IMR-90 (cell line): ENCODE data around the gene DMXL1. TPM values are rescaled to one million over a fixed set of nuclear protein-coding genes. Genes with fewer than 3 reads are reported as not detected.
A peak's percentile ranks its signal among the peaks of the same experiment; 100 is the strongest.

Source experiments
- ATAC-seq: fragments of 200-7000 bp; cut with Tn5 transposase; 2 replicates; pipeline ENCODE4 v1.9.1; 2020; ENCODE audit warnings: low read depth, mild to moderate bottlenecking, moderate library complexity
- BruUV-seq: library from RNA; stranded (reverse); fragments of 400-500 nt; replicated peaks from 2 replicates; lab custom pipeline; 2021; lab: Mats Ljungman, UMichigan
- CTCF ChIA-PET: fragments of 300-600 bp; formaldehyde crosslinking; extraction: SDS; loops from one replicate; lab custom pipeline; 2021; ENCODE audit warnings: antibody characterized with exemption; lab: Yijun Ruan, JAX
- POLR2A ChIA-PET: fragments of 300-600 bp; sonication (Branson Sonifier 250); formaldehyde crosslinking; loops from one replicate; lab custom pipeline; 2022; ENCODE audit warnings: antibody characterized with exemption; ENCODE audit not compliant: unreplicated experiment; lab: Charles Lee
- DNase-seq: peaks from one replicate; pipeline ENCODE4 v3.0.0; 2013
- H2AFZ ChIP-seq: replicated peaks from 2 replicates; pipeline ENCODE3; 2013; ENCODE audit warnings: low read length, mild to moderate bottlenecking; ENCODE audit not compliant: poor library complexity
- H2AK5ac ChIP-seq: 2 replicates; pipeline ENCODE4 v1.6.1; 2013; ENCODE audit warnings: low read depth, low read length, inconsistent platforms
- H2AK9ac ChIP-seq: replicated peaks from 2 replicates; pipeline ENCODE3; 2013; ENCODE audit warnings: mild to moderate bottlenecking, low read depth, low read length, moderate library complexity; ENCODE audit not compliant: poor library complexity
- H2BK120ac ChIP-seq: 2 replicates; pipeline ENCODE4 v1.6.1; 2013; ENCODE audit warnings: low read depth, low read length, inconsistent platforms
- H2BK15ac ChIP-seq: 3 replicates; pipeline ENCODE4 v1.6.1; 2013; ENCODE audit warnings: low read depth, low read length, inconsistent platforms
- H2BK20ac ChIP-seq: 2 replicates; pipeline ENCODE4 v1.6.1; 2013; ENCODE audit warnings: low read depth, mild to moderate bottlenecking, inconsistent platforms, low read length, moderate library complexity
- H2BK5ac ChIP-seq: 2 replicates; pipeline ENCODE4 v1.6.1; 2013; ENCODE audit warnings: mild to moderate bottlenecking, low read depth, low read length, inconsistent platforms; ENCODE audit not compliant: poor library complexity, severe bottlenecking
- H3K14ac ChIP-seq: replicated peaks from 2 replicates; pipeline ENCODE4 v1.6.1; 2013; ENCODE audit warnings: low read depth, low read length, inconsistent platforms
- H3K18ac ChIP-seq: 2 replicates; pipeline ENCODE4 v1.6.1; 2013; ENCODE audit warnings: low read depth, low read length, control low read depth
- H3K23ac ChIP-seq: 2 replicates; pipeline ENCODE4 v1.6.1; 2013; ENCODE audit warnings: low read depth, low read length, inconsistent platforms
- H3K27ac ChIP-seq: 2 replicates; pipeline ENCODE4 v1.5.1; 2013; ENCODE audit warnings: mild to moderate bottlenecking, control low read depth, low read length; ENCODE audit not compliant: insufficient read depth
- H3K27me3 ChIP-seq: 2 replicates; pipeline ENCODE4 v1.6.1; 2013; ENCODE audit warnings: low read length; ENCODE audit not compliant: control insufficient read depth, insufficient read depth
- H3K36me3 ChIP-seq: 2 replicates; pipeline ENCODE4 v1.6.1; 2013; ENCODE audit warnings: low read length, mixed read lengths; ENCODE audit not compliant: control insufficient read depth, insufficient read depth
- H3K4ac ChIP-seq: 2 replicates; pipeline ENCODE4 v1.6.1; 2013; ENCODE audit warnings: low read depth, low read length, inconsistent platforms
- H3K4me1 ChIP-seq: 2 replicates; pipeline ENCODE4 v1.6.1; 2013; ENCODE audit warnings: low read length, mixed read lengths; ENCODE audit not compliant: control insufficient read depth, insufficient read depth
- H3K4me2 ChIP-seq: 2 replicates; pipeline ENCODE4 v1.6.1; 2013; ENCODE audit warnings: low read depth, mild to moderate bottlenecking, control low read depth, low read length, moderate library complexity
- H3K4me3 ChIP-seq: 2 replicates; pipeline ENCODE4 v1.5.1; 2013; ENCODE audit warnings: low read depth, mild to moderate bottlenecking, control low read depth, low read length, moderate library complexity; ENCODE audit not compliant: insufficient read depth
- H3K56ac ChIP-seq: 2 replicates; pipeline ENCODE4 v1.6.1; 2013; ENCODE audit warnings: low read length, inconsistent platforms; ENCODE audit not compliant: insufficient read depth; ENCODE audit errors: extremely low read depth
- H3K79me1 ChIP-seq, 2 experiments: 2 replicates each; pipeline ENCODE4 v1.6.1; 2013; ENCODE audit warnings: low read length in 2 of 2, inconsistent platforms in 1 of 2, low read depth in 1 of 2
- H3K9ac ChIP-seq: 2 replicates; pipeline ENCODE4 v1.6.1; 2013; ENCODE audit warnings: low read depth, low read length, control low read depth
- H3K9me1 ChIP-seq: 2 replicates; pipeline ENCODE4 v1.6.1; 2013; ENCODE audit warnings: low read length, inconsistent platforms; ENCODE audit not compliant: insufficient read depth
- H3K9me3 ChIP-seq: 2 replicates; pipeline ENCODE4 v1.6.1; 2013; ENCODE audit warnings: low read length; ENCODE audit not compliant: control insufficient read depth, insufficient read depth
- H4K20me1 ChIP-seq: 2 replicates; pipeline ENCODE4 v1.6.1; 2013; ENCODE audit warnings: low read length, inconsistent platforms; ENCODE audit not compliant: insufficient read depth
- H4K5ac ChIP-seq: 2 replicates; pipeline ENCODE4 v1.6.1; 2013; ENCODE audit warnings: mild to moderate bottlenecking, low read depth, low read length, control low read depth
- H4K8ac ChIP-seq, 2 experiments: 2 replicates each; pipeline ENCODE4 v1.6.1; 2013; ENCODE audit warnings: low read depth in 2 of 2, low read length in 2 of 2, control low read depth in 1 of 2, inconsistent platforms in 1 of 2
- H4K91ac ChIP-seq: 2 replicates; pipeline ENCODE4 v1.6.1; 2013; ENCODE audit warnings: low read depth, low read length, inconsistent platforms; ENCODE audit not compliant: insufficient read depth
- BHLHE40 ChIP-seq: fragments of 150-350 bp; IDR thresholded peaks from 2 replicates; pipeline ENCODE4 v1.6.1; 2016; ENCODE audit warnings: mild to moderate bottlenecking, low read depth, low read length
- CEBPB ChIP-seq: IDR thresholded peaks from 2 replicates; pipeline ENCODE4 v1.6.1; 2012; ENCODE audit warnings: low read depth, low read length, improper control_type of control experiment
- FOS ChIP-seq: fragments of 150-350 bp; IDR thresholded peaks from 2 replicates; pipeline ENCODE4 v1.6.1; 2016; ENCODE audit warnings: low read depth, low read length
- MAZ ChIP-seq: IDR thresholded peaks from 2 replicates; pipeline ENCODE4 v1.6.1; 2012; ENCODE audit warnings: low read depth, mild to moderate bottlenecking, low read length, improper control_type of control experiment, moderate library complexity, borderline replicate concordance
- MXI1 ChIP-seq: IDR thresholded peaks from 2 replicates; pipeline ENCODE4 v1.6.1; 2012; ENCODE audit warnings: low read depth, mild to moderate bottlenecking, low read length, moderate library complexity, borderline replicate concordance
- NFE2L2 ChIP-seq: fragments of 150-350 bp; IDR thresholded peaks from 2 replicates; pipeline ENCODE4 v1.6.1; 2016; ENCODE audit warnings: low read depth, mild to moderate bottlenecking, low read length
- RAD21 ChIP-seq: IDR thresholded peaks from 2 replicates; pipeline ENCODE4 v1.6.1; 2012; ENCODE audit warnings: low read length, improper control_type of control experiment
- RCOR1 ChIP-seq: IDR thresholded peaks from 2 replicates; pipeline ENCODE4 v1.6.1; 2012; ENCODE audit warnings: mild to moderate bottlenecking, low read length, improper control_type of control experiment; ENCODE audit not compliant: insufficient replicate concordance
- WGBS, 2 experiments: methylation state at CpG; one replicate each; pipeline versions ENCODE4 v1.1.5 to v1.1.7; 2013; ENCODE audit warnings: missing lambda C conversion rate in 2 of 2; ENCODE audit not compliant: insufficient read length in 1 of 2; ENCODE audit errors: extremely low coverage in 2 of 2; 5-methylcytosine and 5-hydroxymethylcytosine counted together
- dilution Hi-C: fragments of 300-500 bp; cut with HindIII; formaldehyde crosslinking; loops from one replicate; pipeline ENCODE4 v1.14.3; 2018; ENCODE audit warnings: low sequenced_read_pairs; ENCODE audit not compliant: unreplicated experiment
- in situ Hi-C: fragments of 300-500 bp; cut with MboI; formaldehyde crosslinking; loops from 3 replicates; pipeline ENCODE4 v1.14.3; 2019; ENCODE audit warnings: low sequenced_read_pairs, inconsistent platforms, mixed read lengths
- intact Hi-C: fragments of 100-400 bp; cut with micrococcal nuclease; formaldehyde crosslinking; loops from 2 replicates; pipeline ENCODE4 v1.10.0; 2022
- polyA plus RNA-seq, 3 experiments: library from polyadenylated mRNA; depleted of rRNA; stranded (reverse); fragments of >200 nt; gene quantifications; 2 replicates each; pipeline ENCODE4 v1.2.3, GENCODE V29; 2012; ENCODE audit warnings: low replicate concordance in 1 of 3
- total RNA-seq: library from RNA; depleted of rRNA; stranded (reverse); fragments of >200 nt; gene quantifications from 2 replicates; pipeline ENCODE4 v1.2.3, GENCODE V29; 2012

Gene DMXL1
- total and polyA plus RNA-seq, 2 of the 4 experiments (the other 2 are of a cell fraction), result 8.1 to 21.5 TPM

DNA sequence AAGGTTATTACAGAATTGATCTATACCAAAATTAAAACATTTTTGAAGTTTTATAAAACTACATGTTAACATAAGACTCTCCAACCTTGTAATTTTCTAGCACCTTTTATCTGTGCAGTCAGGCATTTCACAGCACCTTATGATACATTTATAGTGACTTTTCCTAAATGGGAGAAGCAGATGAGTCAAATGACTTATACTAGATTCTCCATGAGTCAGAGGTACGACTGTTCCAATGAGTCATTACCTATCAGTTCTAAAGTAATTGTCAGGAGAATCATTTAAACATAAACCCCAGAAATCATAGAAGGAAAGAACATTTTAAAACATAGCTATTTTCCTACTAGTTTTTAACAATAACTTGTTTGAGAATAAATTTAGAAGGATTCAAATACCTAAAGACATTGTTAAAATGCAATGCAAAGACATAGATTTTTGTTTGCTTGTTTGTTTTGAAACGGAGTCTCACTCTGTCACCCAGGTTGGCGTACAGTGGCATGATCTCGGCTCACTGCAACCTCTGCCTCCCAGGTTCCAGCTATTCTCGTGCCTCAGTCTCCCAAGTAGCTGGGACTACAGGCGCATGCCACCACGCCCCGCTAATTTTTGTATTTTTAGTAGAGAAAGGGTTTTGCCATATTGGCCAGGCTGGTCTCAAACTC lies 34.7 kb upstream of the DMXL1 start:
- Histone ChIP-seq H3K4me1 (no peaks in the 10 kb centered on the region), H3K36me3 (no peaks in the 10 kb centered on the region), H2BK20ac (no peak overlapping the region), H4K91ac (no peak overlapping the region), H3K4ac (no peak overlapping the region), H4K8ac (no peak overlapping the region), H2BK15ac (no peak overlapping the region), H2AK9ac (no peak overlapping the region), H3K56ac (no peak overlapping the region), H3K23ac (no peak overlapping the region), H3K4me3 (no peak overlapping the region), H3K9me1 (no peaks in the 10 kb centered on the region), H3K27me3 (no peaks in the 10 kb centered on the region), H3K18ac (no peak overlapping the region), H4K20me1 (no peaks in the 10 kb centered on the region), H3K14ac (no peak overlapping the region), H2BK120ac (no peak overlapping the region), H3K27ac (no peak overlapping the region), H2BK5ac (no peak overlapping the region), H2AFZ (no peak overlapping the region), H4K5ac (no peak overlapping the region), H3K9me3 (no peaks in the 10 kb centered on the region), H3K4me2 (no peak overlapping the region), H3K79me1 (no peaks in the 10 kb centered on the region), H2AK5ac (no peak overlapping the region), H3K9ac (no peak overlapping the region)
- intact Hi-C loops, result no loop called here
- ChIA-PET POLR2A (no interaction called here), CTCF (interaction anchor here (0.6 kb wide), 1 partner anchor 336 kb away, joined by 4 read pairs; no protein-coding TSS in a partner anchor)
- TF ChIP-seq MAZ, result no peak
- TF ChIP-seq MXI1, result no peak
- TF ChIP-seq RCOR1, result peak; percentile 38
- peak; percentile 32; the same call in 1 of the 2 replicates for TF ChIP-seq BHLHE40
- TF ChIP-seq RAD21, result no peak
- TF ChIP-seq NFE2L2, result no peak
- TF ChIP-seq FOS, result peak; percentile 92
- TF ChIP-seq CEBPB, result no peak
- BruUV-seq, result no TSS peak
- dilution Hi-C loops, result no loop called here
- in situ Hi-C loops, result no loop called here
- peak; percentile 66 for ATAC-seq
- peak; percentile 89 for DNase-seq
- 100% methylated on average over 3 of the region's 8 CpGs; no CpG with 5 or more reads in 1 of the 2 experiments for WGBS, 2 experiments
